IPS-20b (cell line): ENCODE results near the gene PARD3.

ENCODE experiments used
- H3K27ac ChIP-seq: one replicate; pipeline ENCODE4 v1.5.1; 2013; ENCODE audit warnings: low read length
- H3K27me3 ChIP-seq: 2 replicates; pipeline ENCODE4 v1.6.1; 2013; ENCODE audit warnings: mild to moderate bottlenecking, low read length, inconsistent platforms; ENCODE audit not compliant: insufficient read depth
- H3K36me3 ChIP-seq: 2 replicates; pipeline ENCODE4 v1.6.1; 2013; ENCODE audit warnings: low read depth, mild to moderate bottlenecking, inconsistent platforms, low read length, moderate library complexity; ENCODE audit not compliant: insufficient read depth
- H3K4me1 ChIP-seq: 2 replicates; pipeline ENCODE4 v1.6.1; 2013; ENCODE audit warnings: mild to moderate bottlenecking, control low read depth, inconsistent platforms, low read length, moderate library complexity; ENCODE audit not compliant: insufficient read depth
- H3K4me3 ChIP-seq: 2 replicates; pipeline ENCODE4 v1.5.1; 2013; ENCODE audit warnings: mild to moderate bottlenecking, low read length, inconsistent platforms
- H3K9ac ChIP-seq: 2 replicates; pipeline ENCODE4 v1.6.1; 2013; ENCODE audit warnings: low read depth, mild to moderate bottlenecking, inconsistent platforms, low read length, moderate library complexity
- H3K9me3 ChIP-seq: 2 replicates; pipeline ENCODE4 v1.6.1; 2013; ENCODE audit warnings: mild to moderate bottlenecking, low read depth, low read length, inconsistent platforms; ENCODE audit not compliant: insufficient read depth

PARD3 gene

GRCh38 chr10:34817586-34817985 is 2.5 kb upstream of the PARD3 start:
- Histone ChIP-seq H3K27ac (no peak overlapping the region), H3K9ac (no peak overlapping the region)

GRCh38 chr10:34817054-34817453 is 2.0 kb upstream of the PARD3 start:
- no peaks in the 10 kb centered on the region for H3K9me3 ChIP-seq

More at GRCh38 chr10:34817586-34817985, 2.5 kb upstream of the PARD3 start:
- Histone ChIP-seq H3K4me1 (peaks cover 10% of the 10 kb centered on the region), H3K4me3 (no peak overlapping the region), H3K9me3 (no peaks in the 10 kb centered on the region), H3K36me3 (no peaks in the 10 kb centered on the region), H3K27me3 (peaks cover 32% of the 10 kb centered on the region)

GRCh38 chr10:34816501-34817002 is 1.5 kb upstream of the PARD3 start:
- Histone ChIP-seq H3K27ac (no peak overlapping the region), H3K4me3 (peak overlapping the region; percentile 80), H3K27me3 (peaks cover 32% of the 10 kb centered on the region), H3K4me1 (peaks cover 12% of the 10 kb centered on the region), H3K36me3 (no peaks in the 10 kb centered on the region), H3K9me3 (no peaks in the 10 kb centered on the region), H3K9ac (no peak overlapping the region; the same call in 1 of the 2 replicates)

More at GRCh38 chr10:34817054-34817453, 2.0 kb upstream of the PARD3 start:
- H3K9ac ChIP-seq: no peak overlapping the region
- H3K27me3 ChIP-seq: peaks cover 32% of the 10 kb centered on the region
- no peak overlapping the region for H3K4me3 ChIP-seq
- peaks cover 12% of the 10 kb centered on the region for H3K4me1 ChIP-seq
- no peaks in the 10 kb centered on the region for H3K36me3 ChIP-seq
- no peak overlapping the region for H3K27ac ChIP-seq

GRCh38 chr10:34816085-34816496 is 995 bp upstream of the PARD3 start:
- Histone ChIP-seq H3K9ac (peak overlapping the region; percentile 59; the same call in 1 of the 2 replicates), H3K9me3 (no peaks in the 10 kb centered on the region), H3K4me3 (peak overlapping the region; percentile 80), H3K36me3 (no peaks in the 10 kb centered on the region), H3K27me3 (peaks cover 32% of the 10 kb centered on the region), H3K4me1 (peaks cover 13% of the 10 kb centered on the region), H3K27ac (no peak overlapping the region)

- H3K4me3 ChIP-seq: peak overlapping the region; percentile 76; the same call in 1 of the 2 replicates
- H3K9ac ChIP-seq: no peak overlapping the region
- peaks cover 32% of the 10 kb centered on the region for H3K27me3 ChIP-seq
- no peaks in the 10 kb centered on the region for H3K36me3 ChIP-seq
- H3K27ac ChIP-seq: no peak overlapping the region
- no peaks in the 10 kb centered on the region for H3K9me3 ChIP-seq
- peaks cover 23% of the 10 kb centered on the region for H3K4me1 ChIP-seq
These were observed 247 bp downstream of the PARD3 start for GRCh38 chr10:34814913-34815184.

- peak overlapping the region; percentile 76 for H3K4me3 ChIP-seq
- H3K9ac ChIP-seq: peak overlapping the region; percentile 80
- no peaks in the 10 kb centered on the region for H3K36me3 ChIP-seq
- no peak overlapping the region for H3K27ac ChIP-seq
- H3K27me3 ChIP-seq: peaks cover 32% of the 10 kb centered on the region
- peaks cover 25% of the 10 kb centered on the region for H3K4me1 ChIP-seq
- no peaks in the 10 kb centered on the region for H3K9me3 ChIP-seq
These were observed 728 bp downstream of the PARD3 start for GRCh38 chr10:34814223-34814912.

- Histone ChIP-seq H3K4me1 (peaks cover 31% of the 10 kb centered on the region), H3K9me3 (no peaks in the 10 kb centered on the region), H3K27ac (no peak overlapping the region), H3K36me3 (no peaks in the 10 kb centered on the region), H3K27me3 (peaks cover 32% of the 10 kb centered on the region), H3K9ac (peak overlapping the region; percentile 80), H3K4me3 (peak overlapping the region; percentile 76)
These were observed 1.4 kb downstream of the PARD3 start for GRCh38 chr10:34813626-34814222.

GRCh38 chr10:34812771-34813170 is 2.3 kb downstream of the PARD3 start:
- Histone ChIP-seq H3K27ac (no peak overlapping the region), H3K27me3 (peaks cover 32% of the 10 kb centered on the region), H3K9ac (no peak overlapping the region), H3K36me3 (no peaks in the 10 kb centered on the region), H3K4me1 (peaks cover 38% of the 10 kb centered on the region), H3K4me3 (peak overlapping the region; percentile 76; the same call in 1 of the 2 replicates), H3K9me3 (no peaks in the 10 kb centered on the region)

GRCh38 chr10:34811968-34812514 is 3.1 kb downstream of the PARD3 start:
- Histone ChIP-seq H3K36me3 (no peaks in the 10 kb centered on the region), H3K27ac (no peak overlapping the region), H3K4me3 (no peak overlapping the region), H3K9me3 (no peaks in the 10 kb centered on the region), H3K4me1 (peaks cover 38% of the 10 kb centered on the region), H3K9ac (no peak overlapping the region), H3K27me3 (peaks cover 24% of the 10 kb centered on the region)

GRCh38 chr10:34811126-34811967 is 3.7 kb downstream of the PARD3 start:
- H3K9ac ChIP-seq: no peak overlapping the region
- H3K27me3 ChIP-seq: peaks cover 17% of the 10 kb centered on the region
- no peaks in the 10 kb centered on the region for H3K36me3 ChIP-seq
- H3K27ac ChIP-seq: no peak overlapping the region
- no peaks in the 10 kb centered on the region for H3K9me3 ChIP-seq
- 0 out of 2 replicates have a peak overlapping the region, but pooled peaks have one; percentile 24 for H3K4me3 ChIP-seq
- peaks cover 36% of the 10 kb centered on the region for H3K4me1 ChIP-seq

- Histone ChIP-seq H3K27me3 (peaks cover 10% of the 10 kb centered on the region; the same call in 1 of the 2 replicates), H3K9ac (no peak overlapping the region), H3K27ac (no peak overlapping the region), H3K4me3 (no peak overlapping the region), H3K9me3 (no peaks in the 10 kb centered on the region), H3K4me1 (peaks cover 36% of the 10 kb centered on the region), H3K36me3 (no peaks in the 10 kb centered on the region)
These were observed 5.3 kb downstream of the PARD3 start for GRCh38 chr10:34809796-34810195.
